Activated CD4-positive, alpha-beta memory T cell treated with anti-CD3 and anti-CD28 coated beads for 36 hours (primary cell): ENCODE measurements around the gene DNAJB6. TPM values are rescaled to one million over a fixed set of nuclear protein-coding genes. Genes with fewer than 3 reads are reported as not detected.
"Not testable (repeated sequence)": the region's sequence is repeated elsewhere in the genome, so short reads cannot be mapped to it uniquely, and the experiment has no call there.

Experiments used
- CTCF ChIA-PET: fragments of 350-600 bp; sonication (Branson Sonifier 250); formaldehyde crosslinking; loops from one replicate; lab custom pipeline; 2021; ENCODE audit warnings: antibody characterized with exemption, inconsistent platforms; lab: Charles Lee
- POLR2A ChIA-PET: fragments of 350-600 bp; sonication (Branson Sonifier 250); formaldehyde crosslinking; loops from one replicate; lab custom pipeline; 2021; ENCODE audit warnings: antibody characterized with exemption; lab: Charles Lee
- DNase-seq: peaks from one replicate; pipeline ENCODE4 v3.0.0-alpha.2; 2020
- H3K27ac Mint-ChIP-seq: one replicate; pipeline ENCODE4 v1.8.0; 2021; ENCODE audit warnings: mixed read lengths
- H3K27me3 Mint-ChIP-seq: one replicate; pipeline ENCODE4 v1.8.0; 2021; ENCODE audit warnings: mixed read lengths
- H3K36me3 Mint-ChIP-seq: one replicate; pipeline ENCODE4 v1.8.0; 2021; ENCODE audit warnings: mixed read lengths
- H3K4me1 Mint-ChIP-seq: one replicate; pipeline ENCODE4 v1.8.0; 2021; ENCODE audit warnings: low read depth, mixed read lengths
- H3K4me3 Mint-ChIP-seq: one replicate; pipeline ENCODE4 v1.8.0; 2021; ENCODE audit warnings: mild to moderate bottlenecking, mixed read lengths
- H3K9me3 Mint-ChIP-seq: one replicate; pipeline ENCODE4 v1.8.0; 2021; ENCODE audit warnings: mixed read lengths
- intact Hi-C: fragments of 100-400 bp; cut with micrococcal nuclease; formaldehyde crosslinking; loops from one replicate; pipeline ENCODE4 v1.15.1; 2023
- total RNA-seq, 2 experiments: library from RNA; stranded (reverse); gene quantifications; one replicate each; pipeline ENCODE4 v1.2.3, GENCODE V29; 2021

The DNAJB6 gene
- total RNA-seq, 2 experiments from 2014 or later, result 90.7 to 97.2 TPM

- DNase-seq, intact Hi-C loops, H3K27me3 Mint-ChIP-seq, H3K36me3 Mint-ChIP-seq, H3K9me3 Mint-ChIP-seq, H3K4me3 Mint-ChIP-seq, H3K27ac Mint-ChIP-seq, H3K4me1 Mint-ChIP-seq, POLR2A ChIA-PET: not testable (repeated sequence)
- CTCF ChIA-PET, result interaction anchor here (1.2 kb wide), 1 partner anchor 28 kb away, joined by 4 read pairs; no protein-coding TSS in a partner anchor
These were observed 5.8 kb upstream of the DNAJB6 start for GRCh38 chr7:157331049-157331448.

DNA sequence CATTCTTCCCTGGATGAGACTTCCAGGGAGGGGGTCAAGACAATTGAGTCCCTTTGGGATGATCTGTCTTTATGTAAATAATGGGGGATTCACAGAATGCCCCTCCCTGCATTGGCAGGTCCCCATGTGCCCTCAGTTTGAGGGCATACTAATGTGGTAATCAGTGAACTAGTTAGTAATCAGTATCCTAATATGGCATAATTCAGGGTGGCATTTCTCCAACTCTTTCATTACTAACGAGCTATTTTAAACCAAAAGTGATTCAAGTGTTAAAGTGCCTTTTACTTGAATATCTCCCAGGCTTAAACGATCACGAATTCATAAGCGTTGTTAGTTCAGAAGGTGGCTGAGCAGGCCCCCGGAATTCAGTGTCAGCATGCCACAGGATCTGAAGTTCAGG lies 1.6 kb upstream of the DNAJB6 start:
- Mint-ChIP-seq H3K36me3 (peaks cover 22% of the 10 kb centered on the region), H3K4me3 (peak overlapping the region; percentile 32), H3K27ac (no peak overlapping the region), H3K27me3 (peaks cover 3% of the 10 kb centered on the region), H3K4me1 (peaks cover 18% of the 10 kb centered on the region), H3K9me3 (no peaks in the 10 kb centered on the region)
- ChIA-PET POLR2A (no interaction called here), CTCF (no interaction called here)
- DNase-seq, result no peak
- intact Hi-C loops, result loop anchor here (5.0 kb wide), 1 partner anchor 52 kb away; no protein-coding TSS in a partner anchor

GRCh38 chr7:157335991-157336382 lies 817 bp upstream of the DNAJB6 start:
- CTCF ChIA-PET, result no interaction called here

DNA sequence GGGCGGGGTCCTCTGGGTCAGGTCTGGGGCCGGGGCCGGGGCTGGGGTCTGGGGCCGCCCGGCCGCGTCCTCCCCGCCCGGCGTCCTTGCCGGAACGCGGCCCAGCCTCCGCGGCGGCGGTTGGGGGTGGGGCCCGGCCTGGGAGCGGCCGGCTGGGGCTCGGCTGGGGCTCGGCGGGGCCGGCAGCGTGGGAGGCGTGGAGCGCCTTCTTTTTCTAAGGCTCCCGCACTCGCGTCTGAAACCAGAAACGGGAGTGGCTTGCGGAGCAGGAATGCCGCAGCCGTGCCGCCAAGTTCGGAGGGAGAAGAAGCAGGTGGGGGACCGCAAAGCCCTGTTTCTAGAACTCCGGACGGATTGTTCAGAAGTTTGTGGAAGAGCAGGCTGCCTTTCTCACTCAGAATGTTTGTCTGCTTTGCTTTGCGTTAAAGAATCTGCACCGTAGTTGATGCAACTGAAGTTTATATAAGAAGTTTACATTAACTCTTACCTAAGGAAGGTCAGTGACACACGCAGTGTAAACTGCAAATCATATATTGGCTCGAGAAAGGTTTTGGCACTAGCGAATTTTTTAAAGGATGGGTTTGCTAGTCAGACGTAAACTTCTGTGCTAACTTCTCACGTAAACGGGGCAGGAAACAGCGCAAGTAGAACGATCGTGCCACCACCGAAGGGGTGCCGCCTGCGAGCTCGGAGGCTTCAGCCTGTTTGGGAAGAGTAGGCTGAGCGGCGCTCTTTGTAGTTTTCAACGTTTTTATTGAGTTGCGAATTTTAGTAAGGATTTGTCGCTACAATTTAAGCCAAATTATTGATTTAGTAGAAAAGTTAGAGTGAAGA lies 729 bp downstream of the DNAJB6 start:
- H3K4me1 Mint-ChIP-seq, result peaks cover 37% of the 10 kb centered on the region
- ChIA-PET POLR2A (interaction anchor here (0.6 to 1.5 kb wide), 2 partner anchors 36 to 1370 kb away, joined by 4 to 16 read pairs; no protein-coding TSS in a partner anchor), CTCF (interaction anchor here (1.2 to 2.4 kb wide), 3 partner anchors 34 to 51 kb away, joined by 4 to 18 read pairs (median 15); no protein-coding TSS in a partner anchor)
- peak overlapping the region; percentile 95 for H3K27ac Mint-ChIP-seq
- peaks cover 3% of the 10 kb centered on the region for H3K27me3 Mint-ChIP-seq
- peak; percentile 79 for DNase-seq
- intact Hi-C loops, result loop anchor here (1.0 to 5.0 kb wide), 4 partner anchors 35 to 445 kb away; partner anchors contain the start of genes LMBR1 and UBE3C
- H3K4me3 Mint-ChIP-seq, result peak overlapping the region; percentile 96
- H3K36me3 Mint-ChIP-seq, result peaks cover 25% of the 10 kb centered on the region
- H3K9me3 Mint-ChIP-seq, result no peaks in the 10 kb centered on the region

More at GRCh38 chr7:157335991-157336382, 817 bp upstream of the DNAJB6 start:
- Mint-ChIP-seq H3K4me3 (peak overlapping the region; percentile 90), H3K36me3 (peaks cover 23% of the 10 kb centered on the region), H3K9me3 (no peaks in the 10 kb centered on the region), H3K4me1 (peaks cover 26% of the 10 kb centered on the region), H3K27ac (peak overlapping the region; percentile 97), H3K27me3 (peaks cover 3% of the 10 kb centered on the region)
- POLR2A ChIA-PET, result interaction anchor here (0.6 to 1.2 kb wide), 2 partner anchors 34 to 51 kb away, joined by 3 to 5 read pairs; no protein-coding TSS in a partner anchor
- intact Hi-C loops, result loop anchor here (2.0 to 5.0 kb wide), 3 partner anchors 51 to 443 kb away; partner anchors contain the start of genes LMBR1 and UBE3C
- no peak for DNase-seq

GRCh38 chr7:157339777-157340677 lies 3.2 kb downstream of the DNAJB6 start:
- peak; percentile 82 for DNase-seq
- ChIA-PET POLR2A (interaction anchor here (1.6 kb wide), 1 partner anchor 38 kb away, joined by 6 read pairs; no protein-coding TSS in a partner anchor), CTCF (interaction anchor here (1.0 to 2.4 kb wide), 6 partner anchors 32 to 201 kb away, joined by 3 to 18 read pairs (median 10); partner anchors contain the start of gene UBE3C)
- peaks cover 52% of the 10 kb centered on the region for H3K4me1 Mint-ChIP-seq
- H3K36me3 Mint-ChIP-seq, result peaks cover 29% of the 10 kb centered on the region
- peak overlapping the region; percentile 56 for H3K4me3 Mint-ChIP-seq
- H3K27me3 Mint-ChIP-seq, result peaks cover 1% of the 10 kb centered on the region
- intact Hi-C loops, result loop anchor here (2.0 to 5.0 kb wide), 2 partner anchors 47 to 63 kb away; no protein-coding TSS in a partner anchor
- H3K27ac Mint-ChIP-seq, result peak overlapping the region; percentile 78
- no peaks in the 10 kb centered on the region for H3K9me3 Mint-ChIP-seq

GRCh38 chr7:157347217-157347904 lies 10.6 kb downstream of the DNAJB6 start:
- H3K27me3 Mint-ChIP-seq, result no peaks in the 10 kb centered on the region
- peak; percentile 50 for DNase-seq
- peaks cover 70% of the 10 kb centered on the region for H3K4me1 Mint-ChIP-seq
- H3K4me3 Mint-ChIP-seq, result no peak overlapping the region
- intact Hi-C loops, result no loop called here
- CTCF ChIA-PET, result interaction anchor here (1.0 kb wide), 1 partner anchor 75 kb away, joined by 3 read pairs; no protein-coding TSS in a partner anchor
- no peaks in the 10 kb centered on the region for H3K9me3 Mint-ChIP-seq
- POLR2A ChIA-PET, result no interaction called here
- H3K27ac Mint-ChIP-seq, result no peak overlapping the region
- peaks cover 8% of the 10 kb centered on the region for H3K36me3 Mint-ChIP-seq

GRCh38 chr7:157348548-157348947 lies 11.7 kb downstream of the DNAJB6 start:
- Mint-ChIP-seq H3K27me3 (no peaks in the 10 kb centered on the region), H3K27ac (no peak overlapping the region), H3K4me1 (peaks cover 71% of the 10 kb centered on the region), H3K4me3 (no peak overlapping the region), H3K36me3 (peaks cover 4% of the 10 kb centered on the region), H3K9me3 (no peaks in the 10 kb centered on the region)
- ChIA-PET POLR2A (no interaction called here), CTCF (no interaction called here)
- no peak for DNase-seq
- intact Hi-C loops, result no loop called here

- H3K4me1 Mint-ChIP-seq, result peaks cover 75% of the 10 kb centered on the region
- H3K27ac Mint-ChIP-seq, result peak overlapping the region; percentile 8
- ChIA-PET POLR2A (no interaction called here), CTCF (no interaction called here)
- no peak overlapping the region for H3K4me3 Mint-ChIP-seq
- H3K36me3 Mint-ChIP-seq, result peaks cover 6% of the 10 kb centered on the region
- intact Hi-C loops, result no loop called here
- DNase-seq, result no peak
- H3K9me3 Mint-ChIP-seq, result no peaks in the 10 kb centered on the region
- no peaks in the 10 kb centered on the region for H3K27me3 Mint-ChIP-seq
These were observed 15.7 kb downstream of the DNAJB6 start for GRCh38 chr7:157352516-157352915.

DNA sequence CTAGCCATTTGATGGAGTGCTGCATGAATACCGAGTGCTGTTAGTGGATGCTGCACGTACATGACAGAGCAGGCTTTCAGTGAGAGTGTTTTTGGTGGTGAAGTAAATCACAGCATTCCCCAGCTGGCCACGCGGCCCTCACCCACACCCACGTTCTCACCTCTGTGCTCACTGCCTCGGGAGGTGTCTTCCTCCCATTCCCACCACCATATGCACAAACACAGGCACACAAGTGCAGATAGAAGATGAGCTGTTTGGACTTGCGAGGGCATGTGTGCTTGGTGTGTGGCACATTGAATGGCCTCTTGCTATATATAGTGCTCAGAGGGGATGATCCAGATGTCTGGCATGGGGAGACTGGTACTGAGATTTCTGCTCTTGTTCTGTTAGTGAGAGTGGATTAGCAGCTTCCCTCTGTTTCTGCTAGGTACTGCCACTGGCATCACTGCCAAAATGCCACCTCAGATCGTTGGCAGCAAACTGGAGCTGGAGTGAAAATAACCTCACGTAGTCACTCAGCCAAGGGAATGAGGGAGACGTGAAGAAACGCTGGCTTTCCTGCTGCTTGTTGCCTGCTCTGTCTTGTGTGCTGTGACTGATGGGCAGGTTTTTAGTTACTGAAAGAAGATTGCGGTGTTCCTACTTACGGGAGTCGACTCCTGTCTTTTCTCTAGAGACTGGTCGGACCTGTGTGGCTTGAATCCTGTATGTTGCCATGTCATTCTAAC lies 19.1 kb downstream of the DNAJB6 start:
- CTCF ChIA-PET, result interaction anchor here (1.0 kb wide), 1 partner anchor 17 kb away, joined by 5 read pairs; no protein-coding TSS in a partner anchor

DNA sequence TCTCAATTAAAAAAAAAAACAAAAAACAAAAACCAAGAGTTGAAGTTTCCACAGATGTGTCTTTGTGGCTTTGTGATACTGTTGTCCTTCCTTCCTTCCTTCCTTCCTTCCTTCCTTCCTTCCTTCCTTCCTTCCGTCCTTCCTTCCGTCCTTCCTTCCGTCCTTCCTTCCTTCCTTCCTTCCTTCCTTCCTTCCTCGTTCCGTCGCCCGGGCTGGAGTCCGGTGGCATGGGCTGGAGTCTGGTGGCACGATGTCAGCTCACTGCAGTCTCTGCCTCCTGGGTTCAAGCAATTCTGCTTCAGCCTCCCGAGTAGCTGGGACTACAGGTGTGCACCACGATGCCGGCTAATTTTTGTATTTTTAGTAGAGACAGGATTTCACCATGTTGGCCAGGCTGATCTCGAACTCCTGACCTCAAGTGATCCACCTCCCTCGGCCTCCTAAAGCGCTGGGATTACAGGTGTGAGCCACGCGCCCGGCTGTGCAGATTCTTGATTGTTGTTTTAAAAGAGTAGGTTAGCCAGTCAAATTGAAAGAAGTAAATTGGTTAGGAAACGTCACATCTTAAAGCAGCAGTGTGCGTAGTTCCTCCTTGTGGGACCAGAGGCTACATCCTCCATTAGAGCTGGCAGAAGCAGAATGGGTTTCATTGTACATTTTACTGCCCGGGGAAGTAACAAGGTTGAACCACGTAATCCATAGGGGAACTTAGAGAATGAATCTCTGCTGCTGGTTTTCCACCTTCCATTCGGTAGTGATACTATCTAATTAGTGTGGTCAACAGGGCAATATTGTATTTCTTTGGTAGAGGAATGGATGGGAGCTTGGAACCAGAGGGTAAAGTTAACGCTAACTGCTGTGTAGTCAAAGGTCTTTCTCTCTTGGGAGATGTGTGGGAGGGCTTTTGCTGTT lies 20.6 kb downstream of the DNAJB6 start:
- peak overlapping the region; percentile 75 for H3K27ac Mint-ChIP-seq
- no peaks in the 10 kb centered on the region for H3K9me3 Mint-ChIP-seq
- CTCF ChIA-PET, result no interaction called here
- H3K4me3 Mint-ChIP-seq, result no peak overlapping the region
- H3K4me1 Mint-ChIP-seq, result peaks cover 63% of the 10 kb centered on the region
- peaks cover 20% of the 10 kb centered on the region for H3K36me3 Mint-ChIP-seq
- no peaks in the 10 kb centered on the region for H3K27me3 Mint-ChIP-seq
- peak; percentile 56 for DNase-seq
- intact Hi-C loops, result no loop called here
- POLR2A ChIA-PET, result no interaction called here

More for the DNA sequence above, 19.1 kb downstream of the DNAJB6 start:
- POLR2A ChIA-PET, result no interaction called here
- Mint-ChIP-seq H3K27ac (peak overlapping the region; percentile 49), H3K4me3 (no peak overlapping the region), H3K27me3 (no peaks in the 10 kb centered on the region), H3K36me3 (peaks cover 20% of the 10 kb centered on the region), H3K4me1 (peaks cover 70% of the 10 kb centered on the region), H3K9me3 (no peaks in the 10 kb centered on the region)
- DNase-seq, result no peak
- intact Hi-C loops, result no loop called here
